Measurements from ENCODE around the gene DUSP22.

DNA sequence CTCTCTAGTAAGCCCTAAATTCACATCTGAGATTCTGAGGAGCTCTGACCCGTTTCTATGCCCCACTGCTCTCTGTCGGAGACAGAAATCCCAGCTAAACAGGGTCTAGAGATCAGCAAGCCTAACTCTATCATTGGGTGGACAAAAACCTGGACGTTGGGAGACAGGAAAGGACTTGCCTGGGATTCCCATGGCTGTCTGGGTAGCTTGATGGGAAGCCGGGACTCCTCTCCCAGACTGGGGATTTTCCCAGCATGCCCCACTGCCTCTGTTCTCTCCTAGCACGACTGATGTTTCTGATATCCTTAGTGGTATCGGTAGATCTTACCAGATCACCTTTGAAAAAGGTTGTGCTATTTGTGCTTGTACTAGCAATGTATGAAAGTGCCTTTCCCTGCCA, 22.9 kb downstream of the DUSP22 start:
- TF ChIP-seq, protein P1, sequence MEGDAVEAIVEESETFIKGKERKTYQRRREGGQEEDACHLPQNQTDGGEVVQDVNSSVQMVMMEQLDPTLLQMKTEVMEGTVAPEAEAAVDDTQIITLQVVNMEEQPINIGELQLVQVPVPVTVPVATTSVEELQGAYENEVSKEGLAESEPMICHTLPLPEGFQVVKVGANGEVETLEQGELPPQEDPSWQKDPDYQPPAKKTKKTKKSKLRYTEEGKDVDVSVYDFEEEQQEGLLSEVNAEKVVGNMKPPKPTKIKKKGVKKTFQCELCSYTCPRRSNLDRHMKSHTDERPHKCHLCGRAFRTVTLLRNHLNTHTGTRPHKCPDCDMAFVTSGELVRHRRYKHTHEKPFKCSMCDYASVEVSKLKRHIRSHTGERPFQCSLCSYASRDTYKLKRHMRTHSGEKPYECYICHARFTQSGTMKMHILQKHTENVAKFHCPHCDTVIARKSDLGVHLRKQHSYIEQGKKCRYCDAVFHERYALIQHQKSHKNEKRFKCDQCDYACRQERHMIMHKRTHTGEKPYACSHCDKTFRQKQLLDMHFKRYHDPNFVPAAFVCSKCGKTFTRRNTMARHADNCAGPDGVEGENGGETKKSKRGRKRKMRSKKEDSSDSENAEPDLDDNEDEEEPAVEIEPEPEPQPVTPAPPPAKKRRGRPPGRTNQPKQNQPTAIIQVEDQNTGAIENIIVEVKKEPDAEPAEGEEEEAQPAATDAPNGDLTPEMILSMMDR (IDR thresholded peaks at IDR 0.05) = no peak
- TF ChIP-seq POLR2A (IDR thresholded peaks at IDR 0.05; ENCODE audit: low read length) = no peak
- TF ChIP-seq MAFK (IDR thresholded peaks at IDR 0.05; ENCODE audit: partially characterized antibody) = no peak
- no peak for TF ChIP-seq MYC (IDR thresholded peaks at IDR 0.05; ENCODE audit: borderline replicate concordance, low read length)
- TF ChIP-seq, protein P2, sequence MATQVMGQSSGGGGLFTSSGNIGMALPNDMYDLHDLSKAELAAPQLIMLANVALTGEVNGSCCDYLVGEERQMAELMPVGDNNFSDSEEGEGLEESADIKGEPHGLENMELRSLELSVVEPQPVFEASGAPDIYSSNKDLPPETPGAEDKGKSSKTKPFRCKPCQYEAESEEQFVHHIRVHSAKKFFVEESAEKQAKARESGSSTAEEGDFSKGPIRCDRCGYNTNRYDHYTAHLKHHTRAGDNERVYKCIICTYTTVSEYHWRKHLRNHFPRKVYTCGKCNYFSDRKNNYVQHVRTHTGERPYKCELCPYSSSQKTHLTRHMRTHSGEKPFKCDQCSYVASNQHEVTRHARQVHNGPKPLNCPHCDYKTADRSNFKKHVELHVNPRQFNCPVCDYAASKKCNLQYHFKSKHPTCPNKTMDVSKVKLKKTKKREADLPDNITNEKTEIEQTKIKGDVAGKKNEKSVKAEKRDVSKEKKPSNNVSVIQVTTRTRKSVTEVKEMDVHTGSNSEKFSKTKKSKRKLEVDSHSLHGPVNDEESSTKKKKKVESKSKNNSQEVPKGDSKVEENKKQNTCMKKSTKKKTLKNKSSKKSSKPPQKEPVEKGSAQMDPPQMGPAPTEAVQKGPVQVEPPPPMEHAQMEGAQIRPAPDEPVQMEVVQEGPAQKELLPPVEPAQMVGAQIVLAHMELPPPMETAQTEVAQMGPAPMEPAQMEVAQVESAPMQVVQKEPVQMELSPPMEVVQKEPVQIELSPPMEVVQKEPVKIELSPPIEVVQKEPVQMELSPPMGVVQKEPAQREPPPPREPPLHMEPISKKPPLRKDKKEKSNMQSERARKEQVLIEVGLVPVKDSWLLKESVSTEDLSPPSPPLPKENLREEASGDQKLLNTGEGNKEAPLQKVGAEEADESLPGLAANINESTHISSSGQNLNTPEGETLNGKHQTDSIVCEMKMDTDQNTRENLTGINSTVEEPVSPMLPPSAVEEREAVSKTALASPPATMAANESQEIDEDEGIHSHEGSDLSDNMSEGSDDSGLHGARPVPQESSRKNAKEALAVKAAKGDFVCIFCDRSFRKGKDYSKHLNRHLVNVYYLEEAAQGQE (IDR thresholded peaks at IDR 0.05) = no peak
- TF ChIP-seq ESRRA (IDR thresholded peaks at IDR 0.05; ENCODE audit: borderline replicate concordance, low read length) = no peak
- TF ChIP-seq CEBPB (IDR thresholded peaks at IDR 0.05) = no peak
- TF ChIP-seq BHLHE40 (IDR thresholded peaks at IDR 0.05; ENCODE audit: low read depth, low read length) = no peak
- TF ChIP-seq FOSB (CRISPR knock-in tag; IDR thresholded peaks at IDR 0.05) = no peak
- TF ChIP-seq, protein P3, sequence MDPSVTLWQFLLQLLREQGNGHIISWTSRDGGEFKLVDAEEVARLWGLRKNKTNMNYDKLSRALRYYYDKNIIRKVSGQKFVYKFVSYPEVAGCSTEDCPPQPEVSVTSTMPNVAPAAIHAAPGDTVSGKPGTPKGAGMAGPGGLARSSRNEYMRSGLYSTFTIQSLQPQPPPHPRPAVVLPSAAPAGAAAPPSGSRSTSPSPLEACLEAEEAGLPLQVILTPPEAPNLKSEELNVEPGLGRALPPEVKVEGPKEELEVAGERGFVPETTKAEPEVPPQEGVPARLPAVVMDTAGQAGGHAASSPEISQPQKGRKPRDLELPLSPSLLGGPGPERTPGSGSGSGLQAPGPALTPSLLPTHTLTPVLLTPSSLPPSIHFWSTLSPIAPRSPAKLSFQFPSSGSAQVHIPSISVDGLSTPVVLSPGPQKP (IDR thresholded peaks at IDR 0.05; ENCODE audit: low read depth, low read length) = no peak
- no peak for TF ChIP-seq NR3C1 (IDR thresholded peaks at IDR 0.05)
- no peak for TF ChIP-seq EP300 (IDR thresholded peaks at IDR 0.05)
- TF ChIP-seq RAD21 (conservative IDR thresholded peaks at IDR 0.05 in 1 of 2, IDR thresholded peaks at IDR 0.05 in 1 of 2) = no peak
